ENCODE data around the gene SLC36A3.

Gene SLC36A3

GRCh38 chr5:151288180-151288579 lies 15.4 kb downstream of the SLC36A3 start:
- H3K4me3 ChIP-seq (ENCODE audit: low read length): no peak overlapping the region
- no peak for DNase-seq
- H3K9ac ChIP-seq (ENCODE audit: low read length): no peak overlapping the region
- H3K79me2 ChIP-seq (ENCODE audit: low read length): no peaks in the 10 kb centered on the region
- no peak overlapping the region for H3K27ac ChIP-seq (ENCODE audit: low read length)
- TF ChIP-seq EZH2 (optimal IDR thresholded peaks at IDR 0.05; ENCODE audit: low read depth, low read length): no peak
- TF ChIP-seq CTCF (IDR thresholded peaks at IDR 0.05; ENCODE audit: low read length): peak; percentile 18
- H3K4me1 ChIP-seq (ENCODE audit: low read length): no peaks in the 10 kb centered on the region
- no peaks in the 10 kb centered on the region for H4K20me1 ChIP-seq (ENCODE audit: insufficient read depth, low read length)
- H3K4me2 ChIP-seq (ENCODE audit: low read depth, low read length): no peak overlapping the region
- H2AFZ ChIP-seq (ENCODE audit: low read length): no peak overlapping the region
- H3K36me3 ChIP-seq (replicated peaks; ENCODE audit: insufficient read depth, low read length): no peaks in the 10 kb centered on the region
- no peaks in the 10 kb centered on the region for H3K9me3 ChIP-seq (replicated peaks; ENCODE audit: insufficient read depth, low read length)
- no peaks in the 10 kb centered on the region for H3K9me2 ChIP-seq (replicated peaks; ENCODE audit: insufficient read depth, low read length)
- no peaks in the 10 kb centered on the region for H3K27me3 ChIP-seq (replicated peaks; ENCODE audit: insufficient read depth, low read length)
- no peaks in the 10 kb centered on the region for H3F3A ChIP-seq (ENCODE audit: insufficient read depth, low read length)

GRCh38 chr5:151286246-151286645 lies 17.3 kb downstream of the SLC36A3 start:
- no peak overlapping the region for H3K4me3 ChIP-seq (ENCODE audit: low read length)
- no peaks in the 10 kb centered on the region for H4K20me1 ChIP-seq (ENCODE audit: insufficient read depth, low read length)
- H3K27ac ChIP-seq (ENCODE audit: low read length): no peak overlapping the region
- DNase-seq: no peak
- no peaks in the 10 kb centered on the region for H3F3A ChIP-seq (ENCODE audit: insufficient read depth, low read length)
- no peaks in the 10 kb centered on the region for H3K36me3 ChIP-seq (replicated peaks; ENCODE audit: insufficient read depth, low read length)
- no peak overlapping the region for H3K4me2 ChIP-seq (ENCODE audit: low read depth, low read length)
- no peaks in the 10 kb centered on the region for H3K9me3 ChIP-seq (replicated peaks; ENCODE audit: insufficient read depth, low read length)
- TF ChIP-seq EZH2 (optimal IDR thresholded peaks at IDR 0.05; ENCODE audit: low read depth, low read length) (no peak), CTCF (IDR thresholded peaks at IDR 0.05; ENCODE audit: low read length) (no peak), EZH2phosphoT487 (IDR thresholded peaks at IDR 0.05; ENCODE audit: low read length) (no peak)
- H2AFZ ChIP-seq (ENCODE audit: low read length): no peak overlapping the region
- no peaks in the 10 kb centered on the region for H3K79me2 ChIP-seq (ENCODE audit: low read length)
- no peaks in the 10 kb centered on the region for H3K4me1 ChIP-seq (ENCODE audit: low read length)
- H3K9ac ChIP-seq (ENCODE audit: low read length): no peak overlapping the region
- H3K27me3 ChIP-seq (replicated peaks; ENCODE audit: insufficient read depth, low read length): no peaks in the 10 kb centered on the region
- H3K9me2 ChIP-seq (replicated peaks; ENCODE audit: insufficient read depth, low read length): no peaks in the 10 kb centered on the region

GRCh38 chr5:151285683-151286082 lies 17.9 kb downstream of the SLC36A3 start:
- H3K27me3 ChIP-seq (replicated peaks; ENCODE audit: insufficient read depth, low read length): no peaks in the 10 kb centered on the region
- no peaks in the 10 kb centered on the region for H3K9me3 ChIP-seq (replicated peaks; ENCODE audit: insufficient read depth, low read length)
- H3K36me3 ChIP-seq (replicated peaks; ENCODE audit: insufficient read depth, low read length): no peaks in the 10 kb centered on the region
- H4K20me1 ChIP-seq (ENCODE audit: insufficient read depth, low read length): no peaks in the 10 kb centered on the region
- no peak overlapping the region for H3K4me2 ChIP-seq (ENCODE audit: low read depth, low read length)
- no peak overlapping the region for H3K27ac ChIP-seq (ENCODE audit: low read length)
- no peak for TF ChIP-seq EZH2 (optimal IDR thresholded peaks at IDR 0.05; ENCODE audit: low read depth, low read length)
- no peak for TF ChIP-seq CTCF (IDR thresholded peaks at IDR 0.05; ENCODE audit: low read length)
- no peak for TF ChIP-seq EZH2phosphoT487 (IDR thresholded peaks at IDR 0.05; ENCODE audit: low read length)
- no peaks in the 10 kb centered on the region for H3K79me2 ChIP-seq (ENCODE audit: low read length)
- no peak overlapping the region for H3K4me3 ChIP-seq (ENCODE audit: low read length)
- no peak for DNase-seq
- H3K9me2 ChIP-seq (replicated peaks; ENCODE audit: insufficient read depth, low read length): no peaks in the 10 kb centered on the region
- H3K4me1 ChIP-seq (ENCODE audit: low read length): no peaks in the 10 kb centered on the region
- no peak overlapping the region for H3K9ac ChIP-seq (ENCODE audit: low read length)
- H3F3A ChIP-seq (ENCODE audit: insufficient read depth, low read length): no peaks in the 10 kb centered on the region
- no peak overlapping the region for H2AFZ ChIP-seq (ENCODE audit: low read length)
